K562 (cell line): ENCODE data around the gene MKRN1. TPM values are rescaled to one million over a fixed set of nuclear protein-coding genes. Genes with fewer than 3 reads are reported as not detected.
A peak's percentile ranks its signal among the peaks of the same experiment; 100 is the strongest.

Experiments used
- CBX5 ChIP-seq: IDR thresholded peaks from 2 replicates; pipeline ENCODE4 v1.6.1; 2014; ENCODE audit warnings: low read depth, borderline replicate concordance
- GABPB2 ChIP-seq: fragments of 250-450 bp; sonication (Bioruptor Pico); conservative IDR thresholded peaks from 2 replicates; pipeline ENCODE4 v1.5.1; 2021; ENCODE audit warnings: mild to moderate bottlenecking
- GATAD2A ChIP-seq: fragments of 450-650 bp; IDR thresholded peaks from 2 replicates; pipeline ENCODE4 v1.6.1; 2017
- HDAC3 ChIP-seq: fragments of 450-650 bp; IDR thresholded peaks from 2 replicates; pipeline ENCODE4 v1.6.1; 2018; ENCODE audit warnings: borderline replicate concordance, mild to moderate bottlenecking, moderate library complexity; ENCODE audit not compliant: partially characterized antibody
- KAT7 ChIP-seq: sonication (generic); formaldehyde crosslinking; IDR thresholded peaks from 2 replicates; pipeline ENCODE4 v1.8.0; 2022; ENCODE audit warnings: missing genetic modification reagents, mild to moderate bottlenecking, borderline replicate concordance
- KDM1A ChIP-seq, 2 experiments: fragments of 450-650 bp; IDR thresholded peaks; 2 replicates each; pipeline ENCODE4 v1.6.1; 2016; ENCODE audit warnings: mild to moderate bottlenecking in 2 of 2
- NFE2 ChIP-seq: IDR thresholded peaks from 2 replicates; pipeline ENCODE4 v1.6.1; 2014; ENCODE audit warnings: antibody characterized with exemption, low read depth
- NR4A1 ChIP-seq, 2 experiments: fragments of 250-450 bp in 1 of 2; fragments of 450-650 bp in 1 of 2; sonication (Bioruptor Pico) in 1 of 2; IDR thresholded peaks; 2 replicates each; pipeline versions ENCODE4 v1.4.0 to v1.6.1; 2016 to 2020; ENCODE audit warnings: mild to moderate bottlenecking in 2 of 2, missing compliant biosample characterization in 1 of 2, missing genetic modification characterization in 1 of 2, moderate library complexity in 1 of 2
- PTRF ChIP-seq: fragments of 450-650 bp; IDR thresholded peaks from 2 replicates; pipeline ENCODE4 v1.6.1; 2016; ENCODE audit warnings: mild to moderate bottlenecking, missing genetic modification characterization, missing compliant biosample characterization
- SLC30A9 ChIP-seq: fragments of 250-450 bp; sonication (Bioruptor Pico); IDR thresholded peaks from 2 replicates; pipeline ENCODE4 v1.8.0; 2022; ENCODE audit warnings: mild to moderate bottlenecking, moderate library complexity
- SMARCA4 ChIP-seq: fragments of 450-650 bp; IDR thresholded peaks from 2 replicates; pipeline ENCODE4 v1.6.1; 2016
- SPI1 ChIP-seq: IDR thresholded peaks from 2 replicates; pipeline ENCODE4 v1.6.1; 2011; ENCODE audit warnings: low read depth, low read length, control low read depth, borderline replicate concordance
- TFAM ChIP-seq: fragments of 250-450 bp; sonication (Bioruptor Pico); conservative IDR thresholded peaks from 2 replicates; pipeline ENCODE4 v1.5.0; 2021; ENCODE audit warnings: mild to moderate bottlenecking, moderate library complexity
- XRCC5 ChIP-seq: fragments of 200-400 bp; formaldehyde crosslinking; IDR thresholded peaks from 2 replicates; pipeline ENCODE4 v1.6.1; 2017; ENCODE audit warnings: low read depth, mild to moderate bottlenecking, low read length
- ZFP36 ChIP-seq: fragments of 150-350 bp; IDR thresholded peaks from 2 replicates; pipeline ENCODE4 v1.6.1; 2018; ENCODE audit warnings: low read length, low read depth; ENCODE audit not compliant: partially characterized antibody
- ZNF146 ChIP-seq: IDR thresholded peaks from one replicate; pipeline ENCODE4 v1.6.1; 2018; ENCODE audit warnings: missing compliant biosample characterization; ENCODE audit not compliant: unreplicated experiment
- ZNF280A ChIP-seq: fragments of 450-650 bp; IDR thresholded peaks from 2 replicates; pipeline ENCODE4 v1.6.1; 2018; ENCODE audit warnings: mild to moderate bottlenecking, low read depth; ENCODE audit not compliant: partially characterized antibody
- ZNF431 ChIP-seq: sonication (generic); formaldehyde crosslinking; IDR thresholded peaks from 2 replicates; pipeline ENCODE4 v1.8.0; 2022; ENCODE audit warnings: mild to moderate bottlenecking, missing genetic modification reagents
- ZNF695 ChIP-seq: fragments of 450-650 bp; formaldehyde crosslinking; IDR thresholded peaks from 2 replicates; pipeline ENCODE4 v1.4.0; 2020; ENCODE audit warnings: mild to moderate bottlenecking, moderate library complexity
- polyA plus RNA-seq, 8 experiments: library from polyadenylated mRNA; depleted of rRNA in 4 of 8; stranded (reverse) in 5 of 8; unstranded in 3 of 8; fragments of >200 nt; fragmentation: Nextera tagmentation in 2 of 8; fragmentation: Illumina TruSeq in 1 of 8; extraction: Ambion mirVana in 2 of 8; extraction: Trizol in 1 of 8; gene quantifications; 2 replicates each; pipeline versions ENCODE4 v1.2.1 to v1.2.3, GENCODE V29; 2011 to 2014; ENCODE audit warnings: inconsistent platforms in 1 of 8, missing spikeins in 1 of 8
- total RNA-seq, 7 experiments: library from RNA; depleted of rRNA in 6 of 7; stranded (reverse); fragments of >200 nt in 6 of 7; fragmentation: Illumina TruSeq in 2 of 7; extraction: Trizol in 2 of 7; gene quantifications; 2 replicates each; pipeline versions ENCODE4 v1.2.1 to v1.2.3, GENCODE V29; 2011 to 2021; ENCODE audit warnings: low replicate concordance in 1 of 7
- TF ChIP-seq, protein P1 (sequence below), 2 experiments: fragments of 250-450 bp in 1 of 2; fragments of 450-650 bp in 1 of 2; sonication (Bioruptor Pico) in 1 of 2; IDR thresholded peaks; 2 replicates each; pipeline versions ENCODE4 v1.6.1 to v1.8.0; 2016 to 2021; ENCODE audit warnings: mild to moderate bottlenecking in 2 of 2, moderate library complexity in 2 of 2, missing compliant biosample characterization in 1 of 2, missing genetic modification characterization in 1 of 2
- TF ChIP-seq, protein P2 (sequence below): fragments of 450-650 bp; formaldehyde crosslinking; IDR thresholded peaks from 2 replicates; pipeline ENCODE4 v1.4.0; 2020; ENCODE audit warnings: mild to moderate bottlenecking, mixed read lengths

The MKRN1 gene
- total and polyA plus RNA-seq, 9 of the 15 experiments (the other 6 are each of a cell fraction or from before 2014, with no cell fraction given), result 30.5 to 90.3 (median 76.0) TPM

GRCh38 chr7:140506788-140507464 is 27.6 kb upstream of the MKRN1 start (continued):
- TF ChIP-seq NFE2, result no peak
- no peak for TF ChIP-seq PTRF (tag)
- no peak for TF ChIP-seq ZNF146 (CRISPR knock-in tag)
- TF ChIP-seq KDM1A (IDR thresholded peaks at IDR 0.05), result no peak
- no peak for TF ChIP-seq SLC30A9 (CRISPR knock-in tag)
- TF ChIP-seq NR4A1 (CRISPR knock-in tag; IDR thresholded peaks at IDR 0.05), result no peak
- peak; percentile 81 for TF ChIP-seq NR4A1 (tag; IDR thresholded peaks at IDR 0.05)
- no peak for TF ChIP-seq XRCC5
- no peak for TF ChIP-seq SPI1
- no peak for TF ChIP-seq CBX5
- no peak for TF ChIP-seq TFAM
- no peak for TF ChIP-seq SMARCA4
- TF ChIP-seq HDAC3, result no peak
- TF ChIP-seq, protein P1, sequence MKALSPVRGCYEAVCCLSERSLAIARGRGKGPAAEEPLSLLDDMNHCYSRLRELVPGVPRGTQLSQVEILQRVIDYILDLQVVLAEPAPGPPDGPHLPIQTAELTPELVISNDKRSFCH (CRISPR knock-in tag; IDR thresholded peaks at IDR 0.05), result no peak
- TF ChIP-seq, protein P1 (tag; IDR thresholded peaks at IDR 0.05), result peak; percentile 63; the same call in 1 of the 2 replicates
- TF ChIP-seq, protein P2, sequence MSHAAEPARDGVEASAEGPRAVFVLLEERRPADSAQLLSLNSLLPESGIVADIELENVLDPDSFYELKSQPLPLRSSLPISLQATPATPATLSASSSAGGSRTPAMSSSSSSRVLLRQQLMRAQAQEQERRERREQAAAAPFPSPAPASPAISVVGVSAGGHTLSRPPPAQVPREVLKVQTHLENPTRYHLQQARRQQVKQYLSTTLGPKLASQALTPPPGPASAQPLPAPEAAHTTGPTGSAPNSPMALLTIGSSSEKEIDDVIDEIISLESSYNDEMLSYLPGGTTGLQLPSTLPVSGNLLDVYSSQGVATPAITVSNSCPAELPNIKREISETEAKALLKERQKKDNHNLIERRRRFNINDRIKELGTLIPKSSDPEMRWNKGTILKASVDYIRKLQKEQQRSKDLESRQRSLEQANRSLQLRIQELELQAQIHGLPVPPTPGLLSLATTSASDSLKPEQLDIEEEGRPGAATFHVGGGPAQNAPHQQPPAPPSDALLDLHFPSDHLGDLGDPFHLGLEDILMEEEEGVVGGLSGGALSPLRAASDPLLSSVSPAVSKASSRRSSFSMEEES (CRISPR knock-in tag), result no peak
- no peak for TF ChIP-seq ZNF280A
- no peak for TF ChIP-seq GABPB2
- TF ChIP-seq ZNF695 (CRISPR knock-in tag), result no peak
- no peak for TF ChIP-seq ZNF431
- no peak for TF ChIP-seq ZFP36
- TF ChIP-seq KAT7 (CRISPR knock-in tag), result no peak
- 0 out of 2 replicates have a peak, but pooled peaks have one; percentile 10 for TF ChIP-seq GATAD2A
